ENCODE measurements around the gene SLC39A11. TPM values are rescaled to one million over a fixed set of nuclear protein-coding genes. Genes with fewer than 3 reads are reported as not detected.

The SLC39A11 gene
- total RNA-seq, 6 donors from 2014 or later = 16.3 to 57.6 (median 29.5) TPM

GRCh38 chr17:72661116-72661944, 431.2 kb downstream of the SLC39A11 start:
- H3K4me3 ChIP-seq = no peak overlapping the region
- H3K9me3 ChIP-seq = no peaks in the 10 kb centered on the region
- H3K27me3 ChIP-seq = no peaks in the 10 kb centered on the region
- ATAC-seq (ENCODE audit: low FRiP score in 2 of 2) (no peak), DNase-seq (no peak)
- no peaks in the 10 kb centered on the region for H3K36me3 ChIP-seq
- 83 to 94% methylated on average over 14 to 21 of the region's 21 CpGs for WGBS, 2 donors
- TF ChIP-seq CTCF (IDR thresholded peaks at IDR 0.05) (no peak), POLR2AphosphoS5 (IDR thresholded peaks at IDR 0.05) (no peak), POLR2A (IDR thresholded peaks at IDR 0.05) (no peak), EP300 (IDR thresholded peaks at IDR 0.05) (no peak)
- no peak overlapping the region for H3K27ac ChIP-seq
- no peaks in the 10 kb centered on the region for H3K4me1 ChIP-seq

GRCh38 chr17:72660274-72661115, 432.0 kb downstream of the SLC39A11 start:
- no peak for TF ChIP-seq POLR2AphosphoS5 (IDR thresholded peaks at IDR 0.05)
- TF ChIP-seq POLR2A (IDR thresholded peaks at IDR 0.05) = no peak
- TF ChIP-seq EP300 (IDR thresholded peaks at IDR 0.05) = no peak
- no peak for TF ChIP-seq CTCF (IDR thresholded peaks at IDR 0.05)
- no peak for ATAC-seq (ENCODE audit: low FRiP score in 2 of 2)
- 87 to 88% methylated on average over 18 to 20 of the region's 20 CpGs for WGBS, 2 donors

GRCh38 chr17:72659811-72660210, 432.7 kb downstream of the SLC39A11 start:
- DNase-seq (no peak), ATAC-seq (ENCODE audit: low FRiP score in 2 of 2) (no peak)
- H3K4me3 ChIP-seq = no peak overlapping the region
- no peak for TF ChIP-seq POLR2AphosphoS5 (IDR thresholded peaks at IDR 0.05)
- no peak for TF ChIP-seq EP300 (IDR thresholded peaks at IDR 0.05)
- no peak for TF ChIP-seq POLR2A (IDR thresholded peaks at IDR 0.05)
- TF ChIP-seq CTCF (IDR thresholded peaks at IDR 0.05) = no peak
- no peak overlapping the region for H3K27ac ChIP-seq
- H3K27me3 ChIP-seq = no peaks in the 10 kb centered on the region
- no peaks in the 10 kb centered on the region for H3K4me1 ChIP-seq
- no peaks in the 10 kb centered on the region for H3K36me3 ChIP-seq
- WGBS, 2 donors = 84 to 100% methylated on average over 4 of the region's 4 CpGs
- H3K9me3 ChIP-seq = no peaks in the 10 kb centered on the region

More at GRCh38 chr17:72660274-72661115, 432.0 kb downstream of the SLC39A11 start:
- H3K4me3 ChIP-seq = no peak overlapping the region
- no peaks in the 10 kb centered on the region for H3K27me3 ChIP-seq
- no peaks in the 10 kb centered on the region for H3K36me3 ChIP-seq
- no peaks in the 10 kb centered on the region for H3K4me1 ChIP-seq
- no peaks in the 10 kb centered on the region for H3K9me3 ChIP-seq
- no peak for DNase-seq
- no peak overlapping the region for H3K27ac ChIP-seq

GRCh38 chr17:72658675-72659074, 433.8 kb downstream of the SLC39A11 start:
- DNase-seq (no peak), ATAC-seq (ENCODE audit: low FRiP score in 2 of 2) (no peak)
- Histone ChIP-seq H3K27ac (no peak overlapping the region), H3K27me3 (no peaks in the 10 kb centered on the region), H3K9me3 (no peaks in the 10 kb centered on the region), H3K4me3 (no peak overlapping the region), H3K36me3 (no peaks in the 10 kb centered on the region), H3K4me1 (no peaks in the 10 kb centered on the region)
- TF ChIP-seq POLR2AphosphoS5 (IDR thresholded peaks at IDR 0.05) (no peak), CTCF (IDR thresholded peaks at IDR 0.05) (no peak), EP300 (IDR thresholded peaks at IDR 0.05) (no peak), POLR2A (IDR thresholded peaks at IDR 0.05) (no peak)
- 86 to 92% methylated on average over 2 to 5 of the region's 5 CpGs for WGBS, 2 donors

All from upper lobe of left lung (tissue), 6 donors.